HG03103 (cell line): ENCODE data around the gene COG7.
"Not testable (repeated sequence)": the region's sequence is repeated elsewhere in the genome, so short reads cannot be mapped to it uniquely, and the experiment has no call there.

Source experiments
- ATAC-seq: cut with Tn5 transposase; IDR thresholded peaks from one replicate; pipeline ENCODE4 v1.9.1; 2021; ENCODE audit warnings: low read depth; ENCODE audit not compliant: unreplicated experiment

The COG7 gene

DNA sequence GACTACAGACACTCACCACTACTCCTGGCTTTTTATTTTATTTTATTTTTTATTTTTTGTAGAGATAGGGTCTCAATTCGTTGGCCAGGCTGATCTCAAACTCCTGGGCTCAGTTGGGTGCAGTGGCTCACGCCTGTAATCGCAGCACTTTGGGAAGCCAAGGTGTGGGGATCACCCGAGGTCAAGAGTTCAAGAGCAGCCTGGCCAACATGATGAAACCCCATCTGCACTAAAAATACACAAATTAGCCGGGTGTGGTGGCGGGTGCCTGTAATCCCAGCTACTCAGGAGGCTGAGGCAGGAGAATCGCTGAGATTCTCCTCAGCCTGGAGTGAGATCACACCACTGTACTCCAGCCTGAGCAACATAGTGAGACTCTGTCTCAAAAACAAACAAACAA lies 86.6 kb downstream of the COG7 start:
- ATAC-seq: not testable (repeated sequence)

GRCh38 chr16:23365602-23366240 lies 87.3 kb downstream of the COG7 start:
- no peak for ATAC-seq

GRCh38 chr16:23362460-23363317 lies 90.3 kb downstream of the COG7 start:
- ATAC-seq: no peak

DNA sequence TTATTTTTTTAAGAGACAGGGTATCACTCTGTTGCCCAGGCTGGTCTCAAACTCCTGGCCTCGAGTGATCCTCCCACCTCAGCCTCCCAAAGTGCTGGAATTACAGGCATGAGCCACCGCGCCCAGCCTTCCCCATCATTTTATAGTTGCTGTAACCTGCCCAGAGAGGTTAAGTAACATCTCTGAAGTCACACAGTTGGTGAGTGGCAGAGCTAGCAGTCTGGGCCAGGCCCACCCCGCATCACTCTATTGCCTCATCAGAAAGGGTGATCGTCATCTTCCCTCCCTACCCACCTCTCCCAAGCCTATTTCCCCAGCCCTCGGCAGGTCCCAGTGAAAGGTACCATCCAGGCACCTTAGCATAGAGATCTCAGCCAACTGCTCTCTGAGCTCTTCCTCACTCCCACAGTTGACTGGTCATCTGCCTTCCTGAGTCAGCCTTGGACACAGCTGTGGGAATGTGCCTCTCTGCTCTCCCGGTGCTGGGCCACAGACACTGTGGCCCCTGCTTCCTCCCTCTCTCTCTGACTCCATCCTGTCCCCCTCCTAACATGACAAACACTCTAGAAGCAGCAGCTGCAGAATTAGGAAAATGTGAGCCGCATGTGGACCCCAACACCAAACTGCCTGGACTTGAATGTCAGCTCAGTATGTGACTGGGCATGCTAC lies 93.8 kb downstream of the COG7 start:
- ATAC-seq: no peak

DNA sequence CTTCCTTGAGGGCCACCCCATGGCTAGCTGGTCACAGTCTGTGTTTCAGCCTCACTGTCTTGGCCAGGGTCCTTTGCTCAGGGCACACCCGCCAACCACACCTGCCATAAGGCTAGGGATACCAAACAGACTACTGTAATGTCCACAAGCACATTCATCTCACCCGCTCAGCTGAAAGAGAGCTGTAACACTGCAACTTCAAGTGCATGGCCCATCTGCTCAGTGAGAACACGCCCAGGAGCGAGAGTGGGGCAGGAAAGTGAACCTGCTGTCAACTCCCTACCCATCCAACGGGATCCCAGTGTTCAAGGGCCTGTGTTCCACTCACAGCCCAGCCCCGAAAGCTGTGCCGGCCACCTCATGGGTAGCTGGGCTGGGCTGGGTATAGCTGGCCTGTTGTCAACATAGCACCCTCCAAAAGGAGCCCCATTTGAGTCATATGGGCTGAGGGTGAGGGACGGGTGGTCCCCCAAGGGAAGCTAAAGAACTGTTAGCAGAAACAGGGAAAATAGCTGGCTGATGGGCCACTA lies 95.2 kb downstream of the COG7 start:
- ATAC-seq: no peak

- ATAC-seq: no peak
These were observed 96.0 kb downstream of the COG7 start for GRCh38 chr16:23356941-23357340.

DNA sequence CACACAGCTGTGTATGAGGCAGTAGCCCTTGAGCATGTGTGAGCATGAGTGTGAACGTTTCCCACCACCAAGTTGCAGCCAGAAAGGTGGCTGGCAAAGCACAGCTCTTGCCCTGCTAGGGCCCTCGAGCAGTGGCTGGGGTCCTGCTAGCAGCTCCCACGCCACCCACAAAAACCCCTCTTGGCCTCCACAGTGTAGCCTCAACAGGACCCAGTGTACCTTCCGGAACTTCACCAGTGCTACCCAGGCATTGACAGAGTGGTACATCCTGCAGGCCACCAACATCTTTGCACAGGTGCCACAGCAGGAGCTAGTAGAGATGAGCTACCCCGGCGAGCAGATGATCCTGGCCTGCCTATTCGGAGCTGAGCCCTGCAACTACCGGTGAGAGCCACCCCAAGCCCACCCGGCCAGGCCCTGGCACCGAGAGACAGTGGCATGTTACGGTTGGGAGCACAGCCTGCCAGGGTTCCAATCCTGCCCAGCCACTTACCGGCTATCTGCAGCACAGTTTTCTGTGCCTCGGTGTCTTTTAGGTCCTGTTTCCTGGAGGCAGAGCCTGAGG lies 97.8 kb downstream of the COG7 start:
- no peak for ATAC-seq

DNA sequence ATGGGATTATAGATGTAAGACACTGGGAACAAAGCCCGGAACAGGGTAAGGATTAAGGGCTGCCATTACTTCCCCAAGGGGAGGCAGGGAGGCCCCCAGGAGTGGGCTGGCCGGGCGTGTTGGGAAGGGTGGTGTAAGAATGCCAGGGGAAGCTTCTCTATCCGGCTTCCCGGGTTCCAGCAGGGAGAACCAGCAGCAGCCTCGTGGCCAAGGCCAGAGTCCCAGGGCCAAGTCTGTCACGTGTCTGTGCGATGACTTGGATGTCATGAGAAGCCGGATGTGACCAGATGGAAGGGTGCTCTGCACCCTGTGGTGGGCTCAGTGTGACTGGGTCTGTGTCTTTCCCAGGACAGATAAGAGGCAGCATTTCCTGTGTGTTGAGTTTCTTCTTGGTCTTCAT lies 98.7 kb downstream of the COG7 start:
- ATAC-seq: no peak

- ATAC-seq: no peak
These were observed 99.5 kb downstream of the COG7 start for GRCh38 chr16:23353440-23353839.

GRCh38 chr16:23351360-23351759 lies 101.6 kb downstream of the COG7 start:
- no peak for ATAC-seq

- ATAC-seq: no peak
These were observed 104.2 kb downstream of the COG7 start for GRCh38 chr16:23348579-23349469.

DNA sequence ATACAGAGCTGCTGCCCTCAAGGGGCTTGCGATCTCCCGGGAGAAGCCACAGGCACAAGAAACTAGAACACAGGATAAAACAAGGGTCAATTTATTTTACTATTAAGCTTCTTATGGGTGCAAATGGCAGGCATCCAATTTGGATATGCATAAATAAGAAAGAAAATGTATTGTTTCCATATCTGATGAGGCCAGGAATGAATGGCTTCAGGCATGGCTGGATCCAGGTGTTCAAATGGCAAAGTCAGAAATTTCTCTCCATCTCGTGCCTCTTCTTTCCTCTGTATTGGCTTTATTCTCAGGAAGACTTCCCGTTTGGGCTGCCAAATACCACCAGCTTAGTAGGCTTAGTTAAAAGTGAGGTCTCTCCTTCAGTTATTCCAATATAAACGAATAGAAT lies 107.8 kb downstream of the COG7 start:
- ATAC-seq: no peak

- no peak for ATAC-seq
These were observed 109.1 kb downstream of the COG7 start for GRCh38 chr16:23343643-23344612.

GRCh38 chr16:23342083-23342640 lies 110.8 kb downstream of the COG7 start:
- no peak for ATAC-seq

DNA sequence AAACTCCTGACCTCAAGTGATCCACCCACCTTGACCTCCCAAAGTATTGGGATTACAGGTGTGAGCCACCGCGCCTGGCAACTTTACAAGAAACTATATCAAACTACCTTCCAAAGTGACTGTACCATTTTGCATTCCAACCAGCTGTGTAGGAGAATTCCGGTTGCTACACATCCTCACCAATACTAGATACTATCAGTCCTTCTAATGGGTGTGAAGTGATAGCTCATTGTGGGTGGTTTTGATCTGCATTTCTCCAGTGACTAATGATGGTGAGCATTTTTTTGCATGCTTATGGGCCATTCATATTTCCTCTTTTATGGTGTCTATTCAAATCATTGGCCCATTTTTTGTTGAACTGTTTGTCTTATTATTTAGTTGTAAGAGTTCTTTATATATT lies 113.2 kb downstream of the COG7 start:
- ATAC-seq: no peak
